PC-9 (cell line): ENCODE measurements around the gene CDAN1.
"Not testable (repeated sequence)": the region's sequence is repeated elsewhere in the genome, so short reads cannot be mapped to it uniquely, and the experiment has no call there.

ENCODE experiments used
- EZH2 ChIP-seq: fragments of 200-600 bp; sonication (generic); IDR thresholded peaks from 2 replicates; pipeline ENCODE4 v1.8.0; 2017; ENCODE audit warnings: antibody characterized with exemption, low read depth
- TF ChIP-seq, protein P1 (sequence below): fragments of 200-600 bp; sonication (generic); conservative IDR thresholded peaks from 2 replicates; pipeline ENCODE4 v1.6.1; 2017; ENCODE audit warnings: mixed run types, antibody characterized with exemption, mild to moderate bottlenecking, moderate library complexity

GRCh38 chr15:42680142-42680482 lies 56.8 kb downstream of the CDAN1 start:
- TF ChIP-seq, protein P1, sequence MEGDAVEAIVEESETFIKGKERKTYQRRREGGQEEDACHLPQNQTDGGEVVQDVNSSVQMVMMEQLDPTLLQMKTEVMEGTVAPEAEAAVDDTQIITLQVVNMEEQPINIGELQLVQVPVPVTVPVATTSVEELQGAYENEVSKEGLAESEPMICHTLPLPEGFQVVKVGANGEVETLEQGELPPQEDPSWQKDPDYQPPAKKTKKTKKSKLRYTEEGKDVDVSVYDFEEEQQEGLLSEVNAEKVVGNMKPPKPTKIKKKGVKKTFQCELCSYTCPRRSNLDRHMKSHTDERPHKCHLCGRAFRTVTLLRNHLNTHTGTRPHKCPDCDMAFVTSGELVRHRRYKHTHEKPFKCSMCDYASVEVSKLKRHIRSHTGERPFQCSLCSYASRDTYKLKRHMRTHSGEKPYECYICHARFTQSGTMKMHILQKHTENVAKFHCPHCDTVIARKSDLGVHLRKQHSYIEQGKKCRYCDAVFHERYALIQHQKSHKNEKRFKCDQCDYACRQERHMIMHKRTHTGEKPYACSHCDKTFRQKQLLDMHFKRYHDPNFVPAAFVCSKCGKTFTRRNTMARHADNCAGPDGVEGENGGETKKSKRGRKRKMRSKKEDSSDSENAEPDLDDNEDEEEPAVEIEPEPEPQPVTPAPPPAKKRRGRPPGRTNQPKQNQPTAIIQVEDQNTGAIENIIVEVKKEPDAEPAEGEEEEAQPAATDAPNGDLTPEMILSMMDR = not testable (repeated sequence)
- not testable (repeated sequence) for TF ChIP-seq EZH2
